ENCODE results near the gene CACNA1I.

- TF ChIP-seq CTCF (IDR thresholded peaks at IDR 0.05) (peak in 3 of 4 donors; percentile 10 to 21 (median 18)), POLR2A (IDR thresholded peaks at IDR 0.05) (no peak)
Observed at GRCh38 chr22:39559456-39560105, 11.0 kb upstream of the CACNA1I start.
